Esophagus squamous epithelium (tissue), 4 donors: ENCODE measurements around the gene PITPNM3.

ENCODE experiments used
- POLR2A ChIP-seq, 4 donors: fragments of 450-650 bp; IDR thresholded peaks; one replicate each; pipeline ENCODE4 v1.6.1; 2017; ENCODE audit warnings: antibody characterized with exemption in 4 of 4, mild to moderate bottlenecking in 4 of 4, moderate library complexity in 3 of 4
- TF ChIP-seq, protein P1 (sequence below), 6 experiments: fragments of 450-650 bp in 4 of 6; fragments of 200-600 bp in 2 of 6; sonication (generic) in 2 of 6; IDR thresholded peaks; one replicate each; pipeline ENCODE4 v1.5.1; 2016 to 2019; ENCODE audit warnings: antibody characterized with exemption in 6 of 6, mild to moderate bottlenecking in 4 of 6, moderate library complexity in 4 of 6

DNA sequence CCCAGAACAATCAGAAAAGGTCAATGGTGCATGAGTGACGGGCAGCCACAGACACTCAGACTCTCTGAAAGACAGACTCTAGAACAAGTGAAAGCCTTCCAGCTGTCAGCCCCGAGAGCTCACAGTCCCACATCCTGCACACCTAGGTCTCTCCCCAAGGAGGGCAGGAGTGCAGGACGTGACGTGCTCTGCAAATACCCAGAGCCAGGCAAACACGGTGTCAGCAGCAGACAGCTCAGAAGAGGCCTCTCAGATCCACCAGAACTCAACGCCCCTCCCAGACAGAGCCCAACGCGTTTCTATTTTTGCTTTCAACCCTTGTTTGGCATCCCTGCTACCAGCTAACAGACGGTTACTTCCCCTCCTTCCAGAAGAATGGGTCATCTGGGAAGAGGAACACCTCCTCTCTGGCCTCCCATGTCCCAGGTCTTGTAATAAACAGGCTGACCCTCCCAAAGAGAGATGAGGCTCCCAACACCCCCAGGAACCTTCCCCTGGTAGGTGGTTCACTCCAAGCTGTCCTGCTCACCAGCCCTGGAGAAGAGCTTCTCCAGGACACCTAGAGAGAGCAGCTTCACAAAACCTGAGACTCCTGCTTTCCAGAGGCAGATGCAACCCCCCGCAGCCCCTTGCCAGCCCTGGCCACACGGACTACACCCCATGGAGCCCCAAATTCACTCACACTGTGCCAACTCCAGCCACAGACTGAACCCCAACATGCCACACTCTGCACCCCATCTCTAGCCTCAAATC, 7.6 kb downstream of the PITPNM3 start:
- TF ChIP-seq, protein P1, sequence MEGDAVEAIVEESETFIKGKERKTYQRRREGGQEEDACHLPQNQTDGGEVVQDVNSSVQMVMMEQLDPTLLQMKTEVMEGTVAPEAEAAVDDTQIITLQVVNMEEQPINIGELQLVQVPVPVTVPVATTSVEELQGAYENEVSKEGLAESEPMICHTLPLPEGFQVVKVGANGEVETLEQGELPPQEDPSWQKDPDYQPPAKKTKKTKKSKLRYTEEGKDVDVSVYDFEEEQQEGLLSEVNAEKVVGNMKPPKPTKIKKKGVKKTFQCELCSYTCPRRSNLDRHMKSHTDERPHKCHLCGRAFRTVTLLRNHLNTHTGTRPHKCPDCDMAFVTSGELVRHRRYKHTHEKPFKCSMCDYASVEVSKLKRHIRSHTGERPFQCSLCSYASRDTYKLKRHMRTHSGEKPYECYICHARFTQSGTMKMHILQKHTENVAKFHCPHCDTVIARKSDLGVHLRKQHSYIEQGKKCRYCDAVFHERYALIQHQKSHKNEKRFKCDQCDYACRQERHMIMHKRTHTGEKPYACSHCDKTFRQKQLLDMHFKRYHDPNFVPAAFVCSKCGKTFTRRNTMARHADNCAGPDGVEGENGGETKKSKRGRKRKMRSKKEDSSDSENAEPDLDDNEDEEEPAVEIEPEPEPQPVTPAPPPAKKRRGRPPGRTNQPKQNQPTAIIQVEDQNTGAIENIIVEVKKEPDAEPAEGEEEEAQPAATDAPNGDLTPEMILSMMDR (IDR thresholded peaks at IDR 0.05), result no peak
- TF ChIP-seq POLR2A (IDR thresholded peaks at IDR 0.05), result peak in 1 of 4 donors; percentile 14
